SU-DHL-6 (cell line): ENCODE measurements around the gene NPW.

Source experiments
- H2AFZ ChIP-seq: fragments of 200-600 bp; sonication (generic); 2 replicates; pipeline ENCODE4 v1.6.1; 2014; ENCODE audit warnings: low read depth, mild to moderate bottlenecking, moderate library complexity, mixed read lengths, antibody characterized with exemption, low read length; ENCODE audit not compliant: severe bottlenecking
- H3F3A ChIP-seq: fragments of 200-600 bp; shearing (Covaris generic); 2 replicates; pipeline ENCODE4 v1.6.0; 2016; ENCODE audit warnings: antibody characterized with exemption, mild to moderate bottlenecking; ENCODE audit not compliant: insufficient read depth
- H3K27ac ChIP-seq: fragments of 200-600 bp; sonication (generic); 2 replicates; pipeline ENCODE4 v1.5.1; 2016; ENCODE audit warnings: low read depth, mild to moderate bottlenecking, low read length, moderate library complexity, mixed read lengths
- H3K27me3 ChIP-seq: fragments of 200-600 bp; sonication (generic), shearing (Covaris generic); 2 replicates; pipeline ENCODE4 v1.6.0; 2014; ENCODE audit warnings: mild to moderate bottlenecking, low read length
- H3K36me3 ChIP-seq: fragments of 200-600 bp; sonication (generic); 2 replicates; pipeline ENCODE4 v1.6.1; 2014; ENCODE audit warnings: mild to moderate bottlenecking, low read length, mixed read lengths
- H3K4me2 ChIP-seq: fragments of 300-600, 200-600 bp; shearing (Covaris generic), sonication (generic); 2 replicates; pipeline ENCODE4 v1.6.0; 2014; ENCODE audit warnings: low read length, low read depth, mild to moderate bottlenecking; ENCODE audit not compliant: poor library complexity, severe bottlenecking
- H3K4me3 ChIP-seq: fragments of 200-600 bp; sonication (generic); 2 replicates; pipeline ENCODE4 v1.5.1; 2014; ENCODE audit warnings: antibody characterized with exemption, low read length, mild to moderate bottlenecking, mixed read lengths; ENCODE audit not compliant: insufficient read depth, poor library complexity, severe bottlenecking
- H3K79me2 ChIP-seq: fragments of 200-600 bp; sonication (generic); 2 replicates; pipeline ENCODE4 v1.6.1; 2014; ENCODE audit warnings: mild to moderate bottlenecking, low read length, moderate library complexity; ENCODE audit not compliant: insufficient read depth
- H3K9ac ChIP-seq: fragments of 200-600 bp; sonication (generic); 2 replicates; pipeline ENCODE4 v1.7.0; 2014; ENCODE audit warnings: mild to moderate bottlenecking, low read length
- H3K9me2 ChIP-seq: fragments of 200-600 bp; sonication (generic); replicated peaks from 2 replicates; pipeline ENCODE4 v1.6.1; 2014; ENCODE audit warnings: low read length; ENCODE audit not compliant: insufficient read depth
- H3K9me3 ChIP-seq: fragments of 200-600 bp; sonication (generic); 2 replicates; pipeline ENCODE4 v1.6.1; 2014; ENCODE audit warnings: low read length, mixed read lengths; ENCODE audit not compliant: insufficient read depth
- H4K20me1 ChIP-seq: fragments of 200-600 bp; sonication (generic); 2 replicates; pipeline ENCODE4 v1.6.1; 2014; ENCODE audit warnings: low read depth, mild to moderate bottlenecking, antibody characterized with exemption, low read length, moderate library complexity, mixed read lengths
- CTCF ChIP-seq: fragments of 200-600 bp; sonication (generic); IDR thresholded peaks from one replicate; pipeline ENCODE4 v1.5.1; 2017; ENCODE audit warnings: antibody characterized with exemption, mild to moderate bottlenecking, low read length, moderate library complexity; ENCODE audit not compliant: insufficient read depth, poor library complexity, severe bottlenecking
- EZH2phosphoT487 ChIP-seq: fragments of 200-600 bp; sonication (generic), shearing (Covaris generic); conservative IDR thresholded peaks from 2 replicates; pipeline ENCODE4 v1.6.1; 2018; ENCODE audit warnings: mild to moderate bottlenecking, antibody characterized with exemption, low read length, moderate library complexity, mixed read lengths

NPW gene

GRCh38 chr16:2037647-2038381 is 18.2 kb downstream of the NPW start:
- no peak overlapping the region for H3K4me2 ChIP-seq
- no peak overlapping the region for H2AFZ ChIP-seq
- no peak overlapping the region for H3K9ac ChIP-seq
- no peaks in the 10 kb centered on the region for H3K27me3 ChIP-seq
- no peaks in the 10 kb centered on the region for H4K20me1 ChIP-seq
- no peaks in the 10 kb centered on the region for H3K9me3 ChIP-seq
- H3K9me2 ChIP-seq, result no peaks in the 10 kb centered on the region
- no peaks in the 10 kb centered on the region for H3K36me3 ChIP-seq
- TF ChIP-seq CTCF (no peak), EZH2phosphoT487 (no peak)
- no peak overlapping the region for H3K4me3 ChIP-seq
- no peak overlapping the region for H3K27ac ChIP-seq
- no peaks in the 10 kb centered on the region for H3F3A ChIP-seq
- no peaks in the 10 kb centered on the region for H3K79me2 ChIP-seq

GRCh38 chr16:2038382-2039231 is 19.0 kb downstream of the NPW start:
- Histone ChIP-seq H4K20me1 (no peaks in the 10 kb centered on the region), H3K79me2 (no peaks in the 10 kb centered on the region), H3K36me3 (no peaks in the 10 kb centered on the region), H3K27ac (no peak overlapping the region), H3K9ac (no peak overlapping the region), H3F3A (no peaks in the 10 kb centered on the region), H3K4me3 (no peak overlapping the region), H3K9me3 (no peaks in the 10 kb centered on the region), H3K9me2 (no peaks in the 10 kb centered on the region), H2AFZ (no peak overlapping the region), H3K4me2 (no peak overlapping the region), H3K27me3 (no peaks in the 10 kb centered on the region)
- TF ChIP-seq EZH2phosphoT487 (no peak), CTCF (no peak)

GRCh38 chr16:2039274-2040031 is 19.9 kb downstream of the NPW start:
- TF ChIP-seq CTCF (no peak), EZH2phosphoT487 (no peak)
- Histone ChIP-seq H4K20me1 (no peaks in the 10 kb centered on the region), H3K4me3 (no peak overlapping the region), H2AFZ (no peak overlapping the region), H3K36me3 (no peaks in the 10 kb centered on the region), H3F3A (no peaks in the 10 kb centered on the region), H3K9ac (no peak overlapping the region), H3K9me2 (no peaks in the 10 kb centered on the region), H3K9me3 (no peaks in the 10 kb centered on the region), H3K79me2 (no peaks in the 10 kb centered on the region), H3K4me2 (no peak overlapping the region), H3K27ac (no peak overlapping the region), H3K27me3 (no peaks in the 10 kb centered on the region)
